Mesendoderm (in vitro differentiated cells): ENCODE data around the gene VSIG2.

ENCODE experiments used
- DNase-seq: peaks from one replicate; pipeline ENCODE4 v3.0.0; 2013
- H2AK5ac ChIP-seq: 2 replicates; pipeline ENCODE4 v1.6.1; 2013; ENCODE audit warnings: low read length, inconsistent platforms
- H2BK120ac ChIP-seq: 2 replicates; pipeline ENCODE4 v1.6.1; 2013; ENCODE audit warnings: low read depth, mild to moderate bottlenecking, low read length, moderate library complexity, mixed read lengths
- H2BK15ac ChIP-seq: replicated peaks from 2 replicates; pipeline ENCODE4 v1.6.1; 2013; ENCODE audit warnings: low read depth, mild to moderate bottlenecking, moderate library complexity
- H2BK5ac ChIP-seq: 2 replicates; pipeline ENCODE4 v1.6.1; 2013; ENCODE audit warnings: low read length, inconsistent platforms
- H3K18ac ChIP-seq: 2 replicates; pipeline ENCODE4 v1.6.1; 2013; ENCODE audit warnings: mild to moderate bottlenecking, low read length, mixed read lengths
- H3K23ac ChIP-seq: one replicate; pipeline ENCODE4 v1.6.1; 2013; ENCODE audit warnings: low read length
- H3K27ac ChIP-seq: 2 replicates; pipeline ENCODE4 v1.5.1; 2013; ENCODE audit warnings: low read depth, mild to moderate bottlenecking, inconsistent platforms, low read length, moderate library complexity
- H3K27me3 ChIP-seq: 2 replicates; pipeline ENCODE4 v1.6.1; 2013; ENCODE audit warnings: low read length, control low read depth, mild to moderate bottlenecking, inconsistent platforms; ENCODE audit not compliant: insufficient read depth, poor library complexity
- H3K36me3 ChIP-seq: 2 replicates; pipeline ENCODE4 v1.6.1; 2013; ENCODE audit warnings: low read length, inconsistent platforms; ENCODE audit not compliant: control insufficient read depth, insufficient read depth
- H3K4ac ChIP-seq: one replicate; pipeline ENCODE4 v1.6.1; 2013; ENCODE audit warnings: low read depth, mild to moderate bottlenecking, low read length, moderate library complexity
- H3K4me1 ChIP-seq: 2 replicates; pipeline ENCODE4 v1.6.1; 2013; ENCODE audit warnings: low read depth, low read length, inconsistent platforms; ENCODE audit not compliant: control insufficient read depth
- H3K4me2 ChIP-seq: 2 replicates; pipeline ENCODE4 v1.6.1; 2013; ENCODE audit warnings: low read length
- H3K4me3 ChIP-seq: 2 replicates; pipeline ENCODE4 v1.5.1; 2013; ENCODE audit warnings: mild to moderate bottlenecking, low read length
- H3K56ac ChIP-seq: one replicate; pipeline ENCODE4 v1.6.1; 2013; ENCODE audit warnings: low read length
- H3K79me1 ChIP-seq: 2 replicates; pipeline ENCODE4 v1.6.1; 2013; ENCODE audit warnings: low read length, inconsistent platforms
- H3K79me2 ChIP-seq: 2 replicates; pipeline ENCODE4 v1.6.1; 2013; ENCODE audit warnings: mild to moderate bottlenecking, low read length; ENCODE audit not compliant: control insufficient read depth, insufficient read depth
- H3K9ac ChIP-seq: 2 replicates; pipeline ENCODE4 v1.6.1; 2013; ENCODE audit warnings: low read length, inconsistent platforms
- H4K5ac ChIP-seq: one replicate; pipeline ENCODE4 v1.6.1; 2013; ENCODE audit warnings: low read length
- H4K8ac ChIP-seq: one replicate; pipeline ENCODE4 v1.6.1; 2013; ENCODE audit warnings: low read depth, mild to moderate bottlenecking, control low read depth, low read length, moderate library complexity
- WGBS: extraction: QIAGEN DNeasy Blood & Tissue Kit; methylation state at CpG from one replicate; pipeline ENCODE4 v1.1.7; 2013; ENCODE audit warnings: low lambda C conversion rate, missing lambda C conversion rate; ENCODE audit not compliant: insufficient coverage; ENCODE audit errors: extremely low coverage; 5-methylcytosine and 5-hydroxymethylcytosine counted together

The VSIG2 gene

DNA sequence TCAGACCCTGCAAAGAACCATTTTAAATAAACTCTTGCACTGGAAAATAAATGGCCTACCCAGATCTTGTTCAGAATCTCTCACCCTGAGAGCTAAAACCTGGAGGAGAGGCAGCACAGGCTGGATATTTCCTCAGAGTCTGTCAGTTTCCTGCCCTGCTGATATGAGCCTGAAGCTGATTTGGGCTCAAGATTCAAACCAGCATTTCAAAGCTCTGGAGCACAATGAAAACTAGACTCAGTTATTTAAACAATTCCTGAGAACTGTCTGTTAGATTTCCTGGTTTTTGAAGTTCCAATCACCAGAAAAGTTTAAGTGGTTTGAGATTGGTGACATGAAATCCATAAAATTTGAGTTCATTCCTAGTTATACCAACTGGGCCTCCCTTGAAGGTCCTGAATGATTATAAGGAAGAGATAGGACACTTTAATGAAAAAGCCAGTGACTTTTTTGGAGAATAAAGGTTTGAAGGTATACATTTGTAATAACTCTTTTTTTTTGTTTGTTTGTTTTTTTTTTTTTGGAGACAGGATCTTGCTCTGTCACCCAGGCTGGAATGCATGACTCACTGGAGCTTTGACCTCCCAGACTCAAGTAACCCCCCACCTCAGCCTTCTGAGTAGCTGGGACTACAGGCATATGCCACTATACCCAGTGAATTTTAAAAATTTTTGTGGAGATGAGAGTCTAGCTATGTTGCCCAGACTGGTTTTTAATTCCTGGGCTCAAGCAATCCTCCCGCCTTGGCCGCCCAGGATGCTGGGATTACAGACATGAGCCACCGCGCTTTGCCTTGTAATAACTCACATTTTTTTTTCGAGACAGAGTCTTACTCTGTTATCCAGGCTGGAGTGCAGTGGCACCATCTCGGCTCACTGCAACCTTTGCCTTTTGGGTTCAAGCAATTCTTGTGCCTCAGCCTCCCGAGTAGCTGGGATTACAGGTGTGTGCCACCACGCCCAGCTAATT, 18.0 kb upstream of the VSIG2 start:
- DNase-seq: peak; percentile 82
- no peak overlapping the region for H4K8ac ChIP-seq
- no peaks in the 10 kb centered on the region for H3K27me3 ChIP-seq
- no peak overlapping the region for H3K4ac ChIP-seq
- H3K27ac ChIP-seq: no peak overlapping the region
- H4K5ac ChIP-seq: no peak overlapping the region
- no peak overlapping the region for H3K9ac ChIP-seq
- H3K4me3 ChIP-seq: no peak overlapping the region
- no peak overlapping the region for H3K4me2 ChIP-seq
- no CpG with 5 or more reads among the region's 8 CpGs for WGBS
- no peaks in the 10 kb centered on the region for H3K4me1 ChIP-seq
- H3K18ac ChIP-seq: no peak overlapping the region
- no peak overlapping the region for H3K56ac ChIP-seq
- peaks cover 1% of the 10 kb centered on the region for H3K79me2 ChIP-seq
- H2BK120ac ChIP-seq: peak overlapping the region; percentile 9
- H3K36me3 ChIP-seq: peaks cover 4% of the 10 kb centered on the region
- no peak overlapping the region for H2BK15ac ChIP-seq
- peaks cover 3% of the 10 kb centered on the region for H3K79me1 ChIP-seq
- no peak overlapping the region for H2AK5ac ChIP-seq
- H2BK5ac ChIP-seq: no peak overlapping the region
- no peak overlapping the region for H3K23ac ChIP-seq

DNA sequence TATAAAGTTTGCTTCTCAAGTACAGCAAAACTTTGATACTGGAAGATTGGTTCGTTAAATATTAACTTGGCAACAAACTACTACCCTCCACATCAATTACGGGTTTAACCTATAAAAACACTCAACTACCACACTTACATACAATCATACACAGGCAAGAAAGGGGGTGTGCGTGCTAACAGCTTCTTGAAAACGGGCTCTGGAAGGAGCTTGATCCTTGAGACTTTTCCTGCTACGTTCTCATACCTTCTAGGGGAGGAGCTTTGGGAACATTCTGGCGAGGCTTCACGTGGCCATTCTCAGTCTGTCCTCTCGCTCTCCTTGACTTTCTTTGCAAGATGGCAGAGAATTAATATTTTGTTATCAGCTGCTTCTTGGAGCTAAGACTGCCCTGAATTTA, 16.9 kb upstream of the VSIG2 start:
- no peak for DNase-seq
- no peak overlapping the region for H3K9ac ChIP-seq
- no peak overlapping the region for H2BK5ac ChIP-seq
- H4K5ac ChIP-seq: no peak overlapping the region
- no peaks in the 10 kb centered on the region for H3K27me3 ChIP-seq
- H3K56ac ChIP-seq: no peak overlapping the region
- no peak overlapping the region for H2BK120ac ChIP-seq
- no peaks in the 10 kb centered on the region for H3K79me1 ChIP-seq
- H3K79me2 ChIP-seq: no peaks in the 10 kb centered on the region
- H3K18ac ChIP-seq: no peak overlapping the region
- no peak overlapping the region for H3K4me3 ChIP-seq
- H4K8ac ChIP-seq: no peak overlapping the region
- no peak overlapping the region for H3K4ac ChIP-seq
- H3K4me2 ChIP-seq: no peak overlapping the region
- no peak overlapping the region for H3K27ac ChIP-seq
- no peak overlapping the region for H3K23ac ChIP-seq
- WGBS: no CpG with 5 or more reads among the region's 8 CpGs
- H2AK5ac ChIP-seq: no peak overlapping the region
- no peak overlapping the region for H2BK15ac ChIP-seq
- no peaks in the 10 kb centered on the region for H3K4me1 ChIP-seq
- peaks cover 3% of the 10 kb centered on the region for H3K36me3 ChIP-seq

DNA sequence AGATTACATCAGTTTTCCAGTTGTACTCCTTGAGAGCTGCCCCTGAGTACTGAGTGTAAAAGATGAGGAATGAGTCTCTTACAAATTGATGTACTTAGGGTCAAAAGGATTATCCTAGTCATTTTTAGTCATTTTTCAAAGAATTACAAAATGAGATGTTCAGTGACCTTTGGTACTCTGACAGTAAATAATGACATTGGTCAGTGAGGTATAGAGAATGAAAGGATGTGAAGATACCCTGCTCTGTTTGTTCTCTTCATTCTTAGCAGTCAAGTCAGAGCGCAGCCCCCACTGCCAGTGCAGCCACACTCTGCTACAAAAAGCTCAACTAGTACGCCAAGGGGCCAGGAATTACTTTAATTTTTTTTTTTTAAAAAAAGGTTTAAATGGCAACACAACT, 14.1 kb upstream of the VSIG2 start:
- Histone ChIP-seq H3K56ac (no peak overlapping the region), H3K27me3 (peaks cover 8% of the 10 kb centered on the region), H3K9ac (no peak overlapping the region), H3K4me1 (peaks cover 2% of the 10 kb centered on the region), H3K4me2 (no peak overlapping the region), H2BK120ac (no peak overlapping the region), H2BK5ac (no peak overlapping the region), H3K27ac (no peak overlapping the region), H3K23ac (no peak overlapping the region), H3K4me3 (no peak overlapping the region), H4K8ac (no peak overlapping the region), H3K4ac (no peak overlapping the region), H3K79me2 (no peaks in the 10 kb centered on the region), H2BK15ac (no peak overlapping the region), H3K79me1 (no peaks in the 10 kb centered on the region), H4K5ac (no peak overlapping the region), H3K36me3 (peaks cover 3% of the 10 kb centered on the region), H2AK5ac (no peak overlapping the region), H3K18ac (no peak overlapping the region)
- no CpG with 5 or more reads among the region's 2 CpGs for WGBS
- no peak for DNase-seq

DNA sequence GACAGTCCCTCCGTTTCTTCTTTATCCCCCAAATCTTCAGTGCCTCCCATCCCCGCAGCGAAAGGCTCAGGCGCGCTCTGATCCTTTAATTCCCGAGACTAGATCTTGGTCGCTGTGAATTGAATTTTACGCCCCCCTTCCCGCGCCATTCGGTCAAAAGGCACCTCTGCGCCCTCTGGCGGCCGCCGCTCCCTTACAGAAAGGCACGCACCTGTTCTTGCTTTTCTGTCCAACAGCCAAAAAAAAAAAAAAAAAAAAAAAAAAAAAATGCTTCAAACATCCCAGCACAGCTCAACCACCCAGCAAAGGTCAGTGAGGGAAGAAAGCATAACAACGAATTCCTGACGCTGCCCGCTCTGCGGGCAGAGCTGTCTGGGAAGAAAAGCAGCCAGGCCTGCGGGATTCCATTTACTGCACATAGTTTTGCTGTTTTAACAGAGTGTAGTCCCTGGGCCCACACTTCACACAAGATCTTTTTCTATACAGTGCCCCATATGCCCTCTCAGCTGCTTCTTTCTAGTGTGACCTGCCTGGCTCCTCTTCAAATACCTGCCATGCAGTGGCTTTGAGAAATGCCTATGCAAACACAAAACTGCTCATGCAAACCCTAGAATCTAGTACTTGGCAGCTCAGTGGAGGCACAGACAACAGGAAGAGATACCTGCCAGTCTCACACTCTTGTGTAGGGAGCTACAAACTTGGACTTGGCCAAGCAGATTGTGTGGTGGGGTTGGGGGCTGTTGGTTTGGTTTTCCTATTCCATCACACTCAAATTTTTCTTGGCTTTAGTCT, 11.3 kb upstream of the VSIG2 start:
- H2BK15ac ChIP-seq: no peak overlapping the region
- H2AK5ac ChIP-seq: no peak overlapping the region
- DNase-seq: peak; percentile 85
- no peak overlapping the region for H3K23ac ChIP-seq
- H2BK5ac ChIP-seq: no peak overlapping the region
- H3K4me1 ChIP-seq: peaks cover 3% of the 10 kb centered on the region
- peak overlapping the region; percentile 76 for H3K56ac ChIP-seq
- H3K27me3 ChIP-seq: peaks cover 34% of the 10 kb centered on the region
- H2BK120ac ChIP-seq: no peak overlapping the region
- H3K4me3 ChIP-seq: no peak overlapping the region
- H3K4ac ChIP-seq: no peak overlapping the region
- H3K18ac ChIP-seq: no peak overlapping the region
- H3K9ac ChIP-seq: peak overlapping the region; percentile 63
- peak overlapping the region; percentile 49 for H3K4me2 ChIP-seq
- H4K5ac ChIP-seq: no peak overlapping the region
- no CpG with 5 or more reads among the region's 21 CpGs for WGBS
- H3K36me3 ChIP-seq: peaks cover 1% of the 10 kb centered on the region
- H4K8ac ChIP-seq: no peak overlapping the region
- no peak overlapping the region for H3K27ac ChIP-seq
- no peaks in the 10 kb centered on the region for H3K79me2 ChIP-seq
- no peaks in the 10 kb centered on the region for H3K79me1 ChIP-seq

DNA sequence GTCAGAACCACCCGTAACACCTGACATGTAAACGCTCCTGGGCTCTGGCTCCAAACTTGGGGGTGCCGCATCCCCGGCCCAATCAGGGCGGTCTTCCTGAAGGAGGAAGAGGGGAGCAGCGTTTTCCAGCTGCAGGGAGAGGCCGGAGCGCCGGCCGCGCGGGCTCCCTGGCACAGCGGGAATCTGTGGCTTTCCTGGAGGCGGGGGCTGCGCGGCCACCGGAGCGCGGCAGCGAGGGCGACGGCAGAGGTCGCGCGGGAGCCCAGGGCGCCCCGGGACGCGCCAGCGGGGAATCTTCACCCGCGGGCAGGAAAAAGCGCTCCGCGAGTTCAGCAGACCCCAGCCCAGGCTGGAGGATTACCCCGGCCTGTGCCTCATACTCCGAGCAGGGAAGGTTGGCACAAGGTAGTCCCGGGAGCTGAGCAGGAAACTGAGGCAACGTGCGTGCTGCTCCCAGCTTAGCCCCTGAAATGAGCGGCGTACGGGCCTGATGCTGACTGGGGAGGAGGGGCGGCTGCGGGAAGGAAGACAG, 10.6 kb upstream of the VSIG2 start:
- H3K18ac ChIP-seq: no peak overlapping the region
- H2BK5ac ChIP-seq: no peak overlapping the region
- no peak overlapping the region for H2AK5ac ChIP-seq
- H3K4ac ChIP-seq: no peak overlapping the region
- peaks cover 1% of the 10 kb centered on the region for H3K36me3 ChIP-seq
- H3K23ac ChIP-seq: no peak overlapping the region
- no peak overlapping the region for H2BK15ac ChIP-seq
- H3K79me2 ChIP-seq: no peaks in the 10 kb centered on the region
- peak overlapping the region; percentile 76 for H3K56ac ChIP-seq
- H3K79me1 ChIP-seq: no peaks in the 10 kb centered on the region
- no peak overlapping the region for H3K27ac ChIP-seq
- no CpG with 5 or more reads among the region's 45 CpGs for WGBS
- no peak overlapping the region for H4K8ac ChIP-seq
- no peak overlapping the region for H2BK120ac ChIP-seq
- peak overlapping the region; percentile 49 for H3K4me2 ChIP-seq
- peak overlapping the region; percentile 63 for H3K9ac ChIP-seq
- H3K27me3 ChIP-seq: peaks cover 39% of the 10 kb centered on the region
- H4K5ac ChIP-seq: no peak overlapping the region
- no peak for DNase-seq
- H3K4me1 ChIP-seq: peaks cover 3% of the 10 kb centered on the region
- peak overlapping the region; percentile 15 for H3K4me3 ChIP-seq
